PC-3 (cell line): ENCODE results near the gene KIAA1217.

ENCODE experiments used
- CTCF ChIP-seq: fragments of 300-600 bp; sonication (generic); conservative IDR thresholded peaks from 2 replicates; pipeline ENCODE4 v1.5.1; 2017; ENCODE audit warnings: antibody characterized with exemption, low read depth, mild to moderate bottlenecking, low read length
- EZH2 ChIP-seq: fragments of 300-600 bp; sonication (generic); IDR thresholded peaks from one replicate; pipeline ENCODE4 v1.6.1; 2017; ENCODE audit warnings: antibody characterized with exemption, mild to moderate bottlenecking, low read length; ENCODE audit not compliant: unreplicated experiment

GRCh38 chr10:24596217-24596930 is 387.4 kb downstream of the KIAA1217 start:
- TF ChIP-seq CTCF = no peak
- TF ChIP-seq EZH2 = no peak
